Stimulated activated CD4-positive, alpha-beta T cell treated with anti-CD3 and anti-CD28 coated beads, Interleukin-12 subunit alpha, Interleukin-12 subunit beta, amount 100 ng/mL, for 24 hours (primary cell): ENCODE measurements around the gene LMAN2.
"Not testable (repeated sequence)": the region's sequence is repeated elsewhere in the genome, so short reads cannot be mapped to it uniquely, and the experiment has no call there.

Source experiments
- DNase-seq, 2 experiments: peaks; one replicate each; pipeline ENCODE4 v3.0.0-alpha.2; 2020; ENCODE audit warnings: low read depth in 2 of 2

LMAN2 gene

DNA sequence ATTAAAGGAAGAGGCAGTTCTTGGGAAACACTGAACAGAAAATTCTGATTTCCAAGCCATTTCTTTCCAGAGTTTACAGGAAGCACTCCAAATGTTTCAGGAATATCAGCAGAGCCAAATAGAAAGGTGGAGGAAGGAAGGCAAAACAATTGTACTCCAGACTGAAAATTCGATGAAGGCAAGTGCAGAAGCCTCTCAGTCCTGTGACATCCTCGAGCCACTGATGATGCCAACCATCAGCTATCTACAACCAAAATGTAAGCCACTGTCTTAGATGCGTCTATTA lies 2.2 kb downstream of the LMAN2 start:
- no peak for DNase-seq

DNA sequence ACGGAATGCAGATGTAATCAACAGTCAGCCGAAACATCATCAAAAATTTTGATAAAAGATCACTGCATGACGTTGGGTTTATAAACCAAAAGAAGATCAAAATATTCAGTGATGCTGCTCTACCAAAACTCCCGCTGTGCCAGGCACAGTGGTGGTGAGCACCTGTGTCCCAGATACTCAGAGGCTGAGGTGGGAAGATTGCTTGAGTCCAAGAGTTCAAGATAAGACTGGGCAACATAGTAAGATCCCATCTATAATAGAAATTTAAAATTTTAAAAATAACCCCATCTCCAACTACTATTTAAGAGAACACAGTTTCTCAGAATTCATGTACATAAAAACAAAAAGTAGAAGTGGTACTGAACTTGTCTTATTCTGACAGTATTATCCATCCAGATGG lies 3.8 kb downstream of the LMAN2 start:
- DNase-seq = no peak

DNA sequence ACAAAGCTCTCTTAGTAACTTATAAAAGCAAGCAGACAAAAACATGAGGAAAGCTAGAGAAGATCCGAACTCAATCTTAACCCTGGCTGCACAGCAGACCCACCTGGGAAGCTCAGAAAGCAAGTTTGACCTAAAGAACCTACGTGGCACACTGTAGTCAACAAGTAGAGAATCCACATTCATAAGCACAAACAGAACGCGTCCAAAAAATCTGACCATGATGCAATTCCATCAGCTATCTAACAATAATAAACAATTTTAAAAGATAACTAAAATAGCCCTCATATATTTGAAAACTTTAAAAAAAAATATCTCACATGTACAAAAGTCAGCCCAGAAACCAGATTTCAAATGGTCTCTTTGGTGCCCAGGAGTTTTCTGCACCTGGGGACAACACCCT lies 4.6 kb downstream of the LMAN2 start:
- no peak for DNase-seq

DNA sequence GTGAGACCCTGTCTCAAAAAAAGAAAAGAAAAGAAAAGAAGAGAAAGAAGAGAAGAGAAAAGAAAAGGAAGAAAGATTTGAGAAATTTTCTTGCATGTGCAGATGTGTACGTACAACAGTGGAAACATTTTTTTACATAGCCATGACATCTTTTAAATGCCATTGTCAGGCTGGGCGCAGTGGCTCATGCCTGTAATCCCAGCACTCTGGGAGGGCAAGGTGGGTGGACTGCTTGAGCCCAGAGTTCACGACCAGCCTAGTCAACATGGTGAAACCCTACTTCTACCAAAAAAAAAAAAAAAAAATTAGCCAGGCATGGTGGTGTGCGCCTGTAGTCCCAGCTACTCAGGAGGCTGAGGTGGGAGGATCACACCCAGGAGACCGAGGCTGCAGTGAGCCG lies 6.6 kb downstream of the LMAN2 start:
- no peak for DNase-seq

DNA sequence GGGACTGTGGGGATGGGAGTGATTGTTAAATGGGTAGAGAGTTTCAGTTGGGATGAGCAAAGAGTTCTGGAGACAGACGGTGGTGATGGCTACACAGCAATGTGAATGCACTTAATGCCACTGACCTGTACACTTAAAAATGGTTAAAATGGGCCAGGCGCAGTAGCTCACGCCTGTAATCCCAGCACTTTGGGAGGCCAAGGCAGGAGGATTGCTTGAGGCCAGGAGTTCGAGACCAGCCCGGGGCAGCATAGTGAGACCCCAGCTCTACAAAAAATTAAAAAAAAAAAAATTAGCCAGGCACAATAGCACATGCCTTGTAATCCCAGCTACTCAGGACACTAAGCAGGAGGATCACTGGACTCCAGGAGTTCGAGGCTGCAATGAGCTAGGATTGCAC lies 7.7 kb downstream of the LMAN2 start:
- DNase-seq = no peak

DNA sequence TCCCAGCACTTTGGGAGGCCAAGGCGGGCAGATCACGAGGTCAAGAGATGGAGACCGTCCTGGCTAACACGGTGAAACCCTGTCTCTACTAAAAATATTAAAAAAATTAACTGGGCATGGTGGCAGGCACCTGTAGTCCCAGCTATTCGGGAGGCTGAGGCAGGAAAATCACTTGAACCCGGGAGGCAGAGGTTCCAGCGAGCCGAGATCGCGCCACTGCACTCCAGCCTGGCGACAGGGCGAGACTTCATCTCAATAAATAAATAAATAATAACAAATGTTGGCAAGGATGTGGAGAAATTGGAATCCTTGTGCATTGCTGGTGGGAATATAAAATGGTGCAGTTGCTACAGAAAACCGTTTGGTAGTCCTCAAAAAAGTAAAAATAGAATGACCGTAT lies 8.5 kb downstream of the LMAN2 start:
- not testable (repeated sequence) for DNase-seq

DNA sequence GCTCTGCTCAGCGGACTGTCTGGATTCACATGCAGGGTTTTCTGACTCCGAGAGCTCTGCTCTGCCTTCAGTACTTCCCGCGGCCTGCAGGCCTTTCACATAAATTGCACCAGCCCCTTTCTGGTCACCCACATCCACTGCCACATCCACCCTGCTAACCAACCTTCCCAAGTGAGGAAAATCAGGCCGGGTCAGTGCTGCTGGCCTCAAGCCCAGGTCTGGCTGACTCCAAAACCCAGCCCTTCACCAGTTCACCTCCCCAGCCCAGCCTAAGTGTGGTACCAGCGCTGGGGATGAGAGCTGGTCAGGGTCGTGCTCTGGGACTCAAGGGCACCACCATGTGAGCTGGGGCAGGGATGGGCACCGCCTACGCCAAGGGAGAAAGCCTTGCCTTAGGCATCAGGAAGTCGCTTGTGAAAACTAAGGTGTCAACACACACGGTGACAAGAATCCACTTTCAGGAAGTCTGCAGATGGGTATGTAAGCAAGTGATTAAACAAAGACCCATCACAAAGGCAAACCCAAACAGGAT lies 12.3 kb downstream of the LMAN2 start:
- no peak for DNase-seq

DNA sequence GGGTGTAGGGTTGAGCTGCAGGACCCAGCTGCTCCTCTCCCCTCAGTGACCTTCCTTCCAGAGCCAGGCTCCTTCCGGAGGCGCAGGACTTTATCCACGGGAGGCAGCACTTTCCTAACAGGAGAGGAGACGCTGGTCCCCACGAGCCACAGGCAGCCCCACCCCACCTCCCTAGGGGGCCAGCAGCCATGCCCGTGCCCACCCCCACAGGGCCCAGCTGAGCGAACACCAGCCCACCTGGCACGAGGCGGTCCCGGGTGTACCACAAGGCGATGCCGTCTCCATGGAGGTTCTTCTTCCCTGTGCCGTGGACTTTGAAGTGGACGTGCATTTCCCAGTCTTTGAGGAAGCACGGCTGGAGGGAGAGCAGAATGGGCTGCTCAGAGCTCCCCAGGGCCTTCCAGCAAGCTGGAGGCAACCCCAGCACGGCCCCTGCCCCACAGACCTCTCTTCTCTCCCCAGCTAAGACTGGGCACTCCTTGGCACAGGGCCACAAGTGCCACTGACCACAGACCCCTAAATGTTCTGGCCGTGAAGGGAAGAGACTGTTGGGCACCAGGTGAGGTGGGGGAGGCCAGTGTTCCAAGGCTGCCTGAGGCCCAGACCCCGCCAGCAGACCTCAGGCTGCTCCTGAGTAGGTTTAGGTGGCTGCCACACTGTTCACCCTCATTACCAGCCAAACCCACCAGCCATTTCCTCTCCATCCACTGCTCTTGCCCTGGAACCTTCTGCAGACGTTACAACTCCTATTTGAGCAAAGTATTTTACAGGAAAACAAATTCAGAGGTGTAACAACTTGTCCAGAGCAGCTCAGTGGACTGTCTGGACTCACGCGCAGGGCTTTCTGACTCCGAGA lies 13.0 kb downstream of the LMAN2 start:
- DNase-seq = no peak

DNA sequence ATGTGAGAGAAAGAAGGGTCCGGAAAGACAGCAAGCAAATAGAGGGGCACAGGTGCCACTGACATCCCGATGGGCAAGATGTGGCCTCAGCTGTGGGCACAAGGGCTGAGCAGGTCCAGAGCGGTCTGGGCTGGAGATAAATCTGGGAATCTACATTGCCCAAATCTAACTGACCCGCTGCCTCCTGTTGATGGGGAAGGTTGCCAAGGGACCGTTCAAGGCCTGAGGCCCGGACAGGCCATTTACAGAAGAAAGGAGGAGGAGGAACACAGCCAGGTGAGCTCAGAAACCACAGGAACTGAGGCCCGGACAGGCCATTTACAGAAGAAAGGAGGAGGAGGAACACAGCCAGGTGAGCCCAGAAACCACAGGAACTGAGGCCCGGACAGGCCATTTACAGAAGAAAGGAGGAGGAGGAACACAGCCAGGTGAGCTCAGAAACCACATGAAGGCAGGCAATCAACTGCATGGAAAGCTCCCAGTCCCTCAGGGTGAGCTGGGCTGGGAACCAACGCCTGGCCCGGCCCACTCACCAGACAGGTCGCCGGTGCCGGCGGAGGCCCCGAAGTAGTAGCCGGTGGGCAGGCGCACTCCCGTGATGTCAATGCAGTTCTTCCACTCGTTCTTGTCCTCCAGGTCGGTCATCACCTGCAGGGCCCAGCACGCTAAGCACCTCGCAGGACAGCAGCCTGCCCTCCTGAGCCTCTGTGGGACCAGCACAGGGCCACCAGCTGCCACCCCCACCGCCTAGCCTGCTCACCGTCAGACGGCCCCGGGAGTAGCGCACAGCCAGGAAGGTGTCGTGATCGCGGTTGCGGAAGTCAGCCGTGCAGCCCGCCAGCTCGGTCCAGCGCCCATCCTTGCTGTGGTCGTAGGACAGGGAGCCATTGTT lies 14.6 kb downstream of the LMAN2 start:
- DNase-seq = no peak

DNA sequence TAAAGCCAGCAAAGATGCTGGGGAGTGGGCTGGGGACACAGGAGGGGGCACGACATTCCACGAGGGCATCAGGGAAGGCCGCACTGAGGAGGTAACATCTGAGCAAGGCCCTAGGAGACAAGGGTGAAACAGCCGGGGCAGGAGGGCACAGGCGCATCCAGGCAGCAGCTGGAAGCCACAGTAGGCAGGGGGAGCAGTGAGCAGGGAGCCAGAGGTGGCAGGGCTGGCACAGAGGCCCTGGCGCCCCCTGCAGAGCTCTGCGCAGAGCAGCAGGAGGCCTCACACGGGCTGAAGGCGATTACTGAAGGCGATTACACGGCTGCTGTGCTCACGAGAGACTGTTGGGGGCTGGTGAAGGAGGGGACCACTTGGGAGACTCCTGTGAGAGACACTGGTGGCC lies 15.4 kb downstream of the LMAN2 start:
- DNase-seq = no peak

DNA sequence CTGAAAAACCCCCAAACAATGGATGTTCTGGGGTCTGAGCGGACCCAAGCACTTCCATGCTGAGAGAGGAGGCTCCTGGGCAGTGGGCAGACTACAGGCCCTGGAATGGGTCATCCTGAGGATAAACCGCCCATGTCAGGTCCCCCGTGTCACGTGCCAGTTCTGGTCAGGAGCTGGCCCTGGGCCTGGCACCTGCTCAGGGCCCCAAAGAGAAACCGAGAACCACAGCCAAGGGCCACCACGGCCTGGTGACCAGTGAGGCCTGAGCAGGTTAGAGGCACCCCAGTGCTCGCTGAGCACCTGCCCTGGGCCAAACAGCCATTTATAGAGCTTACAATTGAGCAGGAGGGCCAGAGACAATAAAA lies 15.8 kb downstream of the LMAN2 start:
- DNase-seq = no peak

DNA sequence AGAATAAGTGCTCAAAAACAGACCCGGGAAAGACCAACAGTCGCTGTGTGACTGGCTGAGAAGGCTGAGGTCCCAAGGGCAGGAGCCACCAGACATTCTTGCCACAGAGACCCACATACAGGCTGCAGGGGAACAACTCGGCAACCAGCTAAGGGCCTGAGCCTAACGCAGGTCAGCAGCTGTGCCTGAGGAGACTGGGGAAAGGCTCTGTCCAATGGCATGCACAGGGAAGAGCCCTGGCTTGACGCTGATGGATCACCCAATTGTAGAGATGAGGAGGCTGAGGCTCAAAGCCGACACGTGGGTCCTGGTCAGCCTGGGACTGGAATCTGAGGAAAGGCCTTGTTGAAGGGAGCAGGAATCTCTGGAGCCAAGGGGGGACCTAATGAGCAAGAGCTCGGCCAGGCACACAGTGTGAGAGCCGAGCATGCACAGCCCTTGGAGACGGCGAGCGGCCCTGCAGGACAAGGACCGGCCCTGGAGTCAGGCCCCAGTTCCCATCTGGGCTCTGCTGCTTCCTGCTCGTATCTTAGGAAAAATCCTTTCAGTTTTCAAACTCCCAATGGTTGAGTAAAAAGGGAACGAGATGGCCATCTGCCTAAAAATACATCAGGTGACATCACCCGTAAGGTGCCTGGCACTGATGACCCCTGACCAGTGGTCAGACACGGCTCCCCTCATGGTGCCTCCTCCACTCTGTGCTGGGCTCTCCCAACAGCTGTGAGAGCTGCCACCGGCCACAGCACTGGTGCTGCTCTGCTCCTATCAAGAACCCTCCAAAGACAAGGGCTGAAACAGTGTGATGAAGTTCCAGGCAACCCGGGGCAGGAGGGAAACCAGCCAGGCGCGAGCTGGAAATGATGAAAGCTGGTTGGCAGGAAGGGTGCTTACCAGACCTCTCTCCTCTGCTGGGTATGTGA lies 16.4 kb downstream of the LMAN2 start:
- no peak for DNase-seq

DNA sequence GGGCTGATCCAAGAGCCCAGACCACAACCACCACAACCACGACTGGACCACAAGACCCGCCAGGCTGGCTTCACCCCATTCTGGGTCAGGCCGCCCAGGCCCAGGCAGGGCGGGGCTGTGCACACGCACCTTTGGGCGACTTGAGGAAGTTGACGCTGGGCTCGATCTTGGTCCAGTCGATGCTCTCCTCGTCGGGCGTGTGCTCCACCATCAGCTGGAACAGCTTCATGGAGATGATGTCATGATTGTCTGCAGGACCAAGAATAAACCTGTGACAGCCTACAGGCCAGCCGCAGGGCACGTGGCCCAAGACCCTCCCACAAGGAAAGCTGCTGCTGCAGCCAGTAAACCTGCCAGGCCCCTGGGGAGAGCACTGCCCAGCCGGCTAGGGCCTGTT lies 17.3 kb downstream of the LMAN2 start:
- no peak for DNase-seq

DNA sequence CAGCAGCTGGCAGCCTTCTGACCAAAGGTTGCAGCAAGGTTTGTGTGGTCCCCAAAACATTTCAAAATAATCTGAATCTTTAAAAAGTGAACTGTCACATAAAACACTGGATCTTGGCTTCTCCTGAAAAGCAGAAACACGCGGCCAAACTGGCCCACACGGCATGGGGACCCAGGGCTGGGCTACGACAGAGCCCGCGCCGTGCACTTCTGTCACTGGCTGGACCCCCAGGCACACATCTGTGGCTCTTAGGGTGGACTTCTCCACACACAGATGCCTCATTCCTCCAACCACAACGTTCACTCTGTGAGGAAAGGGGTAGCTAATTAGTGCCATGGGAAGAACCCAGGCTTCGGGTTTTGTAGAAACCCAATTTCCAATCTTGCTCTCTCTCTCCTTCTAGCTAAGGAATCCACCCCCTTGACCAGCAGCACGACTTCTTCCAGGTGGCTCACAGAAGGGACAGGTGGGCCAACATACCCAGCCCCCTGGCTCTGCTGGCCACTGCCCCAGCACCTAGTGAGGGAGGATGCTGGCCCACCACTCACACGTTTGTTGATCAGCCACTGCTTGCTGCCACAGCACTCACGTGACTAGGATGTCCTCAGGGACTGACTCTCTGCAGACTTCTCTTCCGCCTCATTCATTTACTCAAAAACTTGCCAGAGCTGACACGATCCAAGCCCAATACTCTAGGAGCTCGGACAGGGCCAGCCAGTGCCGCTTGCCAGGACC lies 17.9 kb downstream of the LMAN2 start:
- DNase-seq = no peak

DNA sequence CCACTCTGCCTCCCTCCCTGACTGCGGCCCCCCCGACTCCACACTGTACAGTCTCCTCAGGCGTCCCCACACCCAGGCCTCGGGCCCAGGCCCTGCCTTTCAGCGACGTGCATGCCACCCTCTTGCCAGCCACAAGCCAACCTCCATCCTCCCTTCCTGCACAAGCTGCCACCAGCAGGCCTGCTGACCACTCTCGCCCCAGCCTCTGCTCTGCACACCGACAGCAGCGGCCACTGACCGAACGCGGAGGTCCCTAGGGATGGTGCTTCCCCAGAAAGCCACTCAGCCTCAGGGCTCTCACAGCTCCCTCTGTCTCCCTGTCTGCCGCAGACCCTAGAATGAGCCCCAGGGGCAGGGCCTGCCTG lies 18.6 kb downstream of the LMAN2 start:
- no peak for DNase-seq

DNA sequence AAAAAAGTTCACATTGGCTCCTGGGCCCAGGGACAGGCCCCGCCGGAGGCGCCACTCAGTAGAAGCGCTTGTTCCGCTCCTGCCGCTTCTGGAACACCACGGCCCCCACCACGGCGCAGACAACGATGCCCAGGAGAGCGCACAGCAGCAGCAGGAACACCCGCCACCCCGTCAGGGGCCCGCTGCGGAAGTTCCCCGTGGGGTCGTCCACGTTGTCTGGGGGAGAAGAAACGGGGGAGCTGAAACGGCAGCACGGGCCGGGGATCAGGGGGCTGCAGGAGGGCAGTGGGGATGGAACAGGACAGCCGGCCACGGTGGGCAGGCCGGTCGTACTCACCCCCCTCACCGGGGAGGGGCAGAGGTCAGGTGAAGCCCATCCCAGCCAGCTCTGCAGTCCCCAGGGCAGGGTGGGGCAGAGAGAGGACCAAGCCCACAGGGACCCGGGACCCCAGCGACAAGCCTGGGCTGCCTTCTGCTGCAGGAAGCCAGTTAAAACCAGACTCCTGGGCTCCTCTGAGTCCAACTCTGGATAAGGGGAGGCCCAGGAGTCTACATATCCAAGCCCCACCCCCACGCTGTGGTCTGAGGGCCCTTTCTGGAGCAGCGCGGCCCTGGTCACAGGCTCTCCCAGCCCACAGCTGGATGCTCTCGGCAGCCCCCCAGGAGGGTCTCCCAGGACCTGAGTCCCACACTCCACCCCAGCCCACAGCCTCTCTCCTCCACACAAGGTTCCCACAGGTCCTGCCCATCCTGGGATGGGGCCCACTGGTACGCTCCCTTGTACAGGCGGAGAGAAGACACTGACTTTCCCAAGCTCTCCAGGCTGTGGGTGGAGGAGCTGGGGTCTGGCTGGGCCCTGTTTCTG lies 19.2 kb downstream of the LMAN2 start:
- DNase-seq = no peak

DNA sequence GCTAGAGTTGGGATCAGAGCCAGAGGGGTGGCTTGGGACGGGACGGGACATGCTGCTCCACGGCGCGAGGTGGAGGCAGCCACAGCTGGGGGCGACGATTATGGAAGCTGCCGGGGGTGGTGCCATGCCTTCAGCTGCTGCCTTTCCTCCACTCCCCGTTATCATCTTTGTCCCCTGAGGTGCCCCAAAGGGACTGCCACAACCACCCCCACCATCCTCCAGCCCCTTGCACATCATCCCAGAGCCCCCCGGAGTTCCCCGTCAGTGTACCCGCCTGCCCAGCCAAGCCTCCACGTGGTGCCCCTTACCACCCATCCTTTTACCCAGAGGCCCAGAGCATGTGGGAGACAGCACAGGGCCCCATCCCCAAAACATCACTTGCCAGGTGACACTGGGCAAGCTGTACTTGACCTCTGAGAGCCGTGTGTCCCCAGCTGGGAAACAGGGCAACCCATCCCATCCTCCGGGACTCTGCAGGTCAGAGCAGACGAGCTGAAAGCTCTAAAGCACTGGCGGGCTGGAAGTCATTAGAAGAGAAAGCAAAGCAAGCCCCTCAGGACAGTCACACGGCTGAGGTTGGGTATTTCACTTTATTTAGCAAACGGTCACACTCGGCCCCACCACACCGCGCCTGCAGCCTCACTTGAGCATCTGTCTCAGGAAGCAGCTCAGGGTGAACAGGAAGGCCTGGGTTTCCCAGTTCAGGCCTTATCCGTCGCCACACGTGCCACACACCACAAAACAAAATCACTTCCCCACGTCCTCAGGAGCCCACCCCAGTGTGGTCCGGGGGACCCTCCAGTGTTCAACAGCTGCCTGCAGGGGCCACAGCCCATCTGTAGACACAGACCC lies 20.3 kb downstream of the LMAN2 start:
- no peak for DNase-seq

DNA sequence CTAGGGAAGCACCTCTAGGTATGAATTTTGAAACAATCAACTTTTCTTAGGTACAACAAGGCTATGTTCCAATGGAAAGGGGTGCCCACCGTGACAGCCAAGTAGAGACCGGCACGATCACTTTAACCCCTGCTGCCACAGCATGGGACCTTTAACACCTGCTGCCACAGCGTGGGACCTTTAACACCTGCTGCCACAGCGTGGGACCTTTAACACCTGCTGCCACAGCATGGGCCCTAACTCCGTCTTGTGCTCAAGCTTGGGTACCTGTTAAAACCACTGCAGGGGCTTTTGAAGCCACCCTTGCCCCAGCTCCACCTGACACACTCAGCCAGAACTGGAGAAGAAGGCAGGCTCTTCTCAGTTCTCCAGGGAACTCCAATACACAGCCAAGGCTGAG lies 21.6 kb downstream of the LMAN2 start:
- DNase-seq = no peak

DNA sequence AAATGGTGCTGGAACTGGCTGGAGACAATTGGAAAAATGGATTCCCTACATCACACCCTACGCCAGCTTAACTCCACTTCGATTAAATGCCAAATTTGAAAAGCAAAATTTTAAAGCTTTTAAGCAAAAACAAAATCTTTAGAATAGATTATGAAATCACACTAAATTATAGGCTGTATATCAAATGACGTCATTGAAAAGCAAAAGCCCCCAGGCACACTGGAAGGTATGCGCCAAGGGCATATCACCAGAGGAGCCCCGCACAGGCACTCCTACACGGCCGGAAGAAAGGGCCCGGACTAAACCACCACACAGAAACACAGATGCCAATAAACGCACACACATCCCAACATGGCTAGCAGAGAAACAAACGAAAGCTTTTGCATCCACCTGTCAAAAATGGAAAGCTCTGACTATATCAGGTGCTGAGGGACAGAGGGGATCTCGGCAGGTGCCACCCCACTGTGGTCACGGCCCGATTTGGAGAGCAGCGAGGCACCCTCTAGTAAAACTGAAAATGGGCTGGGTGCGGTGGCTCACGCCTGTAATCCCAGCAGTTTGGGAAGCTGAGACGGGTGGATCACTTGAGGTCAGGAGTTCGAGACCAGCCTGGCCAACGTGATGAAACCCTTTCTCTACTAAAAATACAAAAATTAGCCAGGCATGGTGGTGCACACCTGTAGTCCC lies 22.8 kb downstream of the LMAN2 start:
- DNase-seq = no peak
